ENCODE data around the gene CRIP1. TPM values are rescaled to one million over a fixed set of nuclear protein-coding genes. Genes with fewer than 3 reads are reported as not detected.

Gene CRIP1
- total and polyA plus RNA-seq, 12 donors: 34.0 to 170 (median 56.0) TPM

DNA sequence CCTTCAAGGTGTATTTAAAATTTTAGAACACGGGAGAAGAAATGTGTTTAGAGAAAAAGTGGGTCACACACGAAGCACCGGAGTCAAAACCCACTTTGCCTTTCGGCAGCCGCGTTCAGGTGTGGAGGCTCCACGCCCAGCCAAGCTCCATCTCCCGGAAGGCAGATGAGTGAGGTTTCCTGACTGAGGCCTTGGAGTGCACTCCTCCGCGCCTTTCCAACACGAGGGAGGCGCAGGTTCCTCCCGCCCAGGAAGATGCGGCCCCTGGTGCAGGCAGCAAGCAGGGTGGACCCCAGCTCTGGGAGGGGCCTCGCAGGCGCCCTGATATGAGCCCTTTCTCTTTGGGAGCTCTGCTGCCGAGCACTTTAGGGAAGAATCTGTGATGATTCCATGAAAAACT is 44.6 kb upstream of the CRIP1 start:
- no peaks in the 10 kb centered on the region for H3K9me3 ChIP-seq
- H3K27ac ChIP-seq: no peak overlapping the region
- intact Hi-C loops (cut with DNase I): loop anchor here in 5 of 10 donors (5.0 to 10.0 kb wide), 3 partner anchors 60 to 83 kb away; partner anchors contain the start of gene TMEM121 (in 2 of the 5)
- H3K27me3 ChIP-seq: no peaks in the 10 kb centered on the region
- WGBS, 2 donors: 76 to 81% methylated on average over 17 of the region's 17 CpGs
- no peak overlapping the region for H3K4me3 ChIP-seq
- peaks cover 0 to 58% (median 0%) of the 10 kb centered on the region in 9 donors for H3K36me3 ChIP-seq
- H3K4me1 ChIP-seq: no peaks in the 10 kb centered on the region
- TF ChIP-seq, protein P1, sequence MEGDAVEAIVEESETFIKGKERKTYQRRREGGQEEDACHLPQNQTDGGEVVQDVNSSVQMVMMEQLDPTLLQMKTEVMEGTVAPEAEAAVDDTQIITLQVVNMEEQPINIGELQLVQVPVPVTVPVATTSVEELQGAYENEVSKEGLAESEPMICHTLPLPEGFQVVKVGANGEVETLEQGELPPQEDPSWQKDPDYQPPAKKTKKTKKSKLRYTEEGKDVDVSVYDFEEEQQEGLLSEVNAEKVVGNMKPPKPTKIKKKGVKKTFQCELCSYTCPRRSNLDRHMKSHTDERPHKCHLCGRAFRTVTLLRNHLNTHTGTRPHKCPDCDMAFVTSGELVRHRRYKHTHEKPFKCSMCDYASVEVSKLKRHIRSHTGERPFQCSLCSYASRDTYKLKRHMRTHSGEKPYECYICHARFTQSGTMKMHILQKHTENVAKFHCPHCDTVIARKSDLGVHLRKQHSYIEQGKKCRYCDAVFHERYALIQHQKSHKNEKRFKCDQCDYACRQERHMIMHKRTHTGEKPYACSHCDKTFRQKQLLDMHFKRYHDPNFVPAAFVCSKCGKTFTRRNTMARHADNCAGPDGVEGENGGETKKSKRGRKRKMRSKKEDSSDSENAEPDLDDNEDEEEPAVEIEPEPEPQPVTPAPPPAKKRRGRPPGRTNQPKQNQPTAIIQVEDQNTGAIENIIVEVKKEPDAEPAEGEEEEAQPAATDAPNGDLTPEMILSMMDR (IDR thresholded peaks at IDR 0.05): no peak
- ATAC-seq (no peak), DNase-seq (no peak)

DNA sequence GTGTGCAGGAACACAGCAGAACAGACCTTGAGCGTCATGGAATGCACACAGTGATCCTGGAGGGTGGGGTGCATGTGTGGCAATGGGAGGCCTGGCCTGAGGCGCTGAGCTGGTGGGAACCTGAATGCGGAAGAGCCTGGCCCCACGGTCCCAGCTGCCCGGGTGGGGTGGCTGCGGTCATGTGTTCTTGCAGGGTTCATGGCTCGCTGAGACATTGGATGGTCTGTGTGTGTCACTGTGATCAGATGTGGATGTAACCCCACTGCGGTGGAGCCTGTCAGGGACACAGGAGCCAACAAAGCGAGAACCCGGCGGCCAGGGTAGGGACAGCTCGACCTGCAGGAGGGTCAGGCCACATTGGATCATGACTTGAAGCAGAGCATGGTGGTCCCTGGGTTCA is 43.9 kb upstream of the CRIP1 start:
- WGBS, 2 donors: 86 to 87% methylated on average over 12 of the region's 12 CpGs
- Histone ChIP-seq H3K4me3 (no peak overlapping the region), H3K27ac (no peak overlapping the region), H3K36me3 (peaks cover 0 to 58% (median 0%) of the 10 kb centered on the region in 9 donors), H3K27me3 (no peaks in the 10 kb centered on the region), H3K9me3 (no peaks in the 10 kb centered on the region), H3K4me1 (peaks cover 0 to 6% (median under 1%) of the 10 kb centered on the region in 9 donors)
- ATAC-seq (no peak), DNase-seq (no peak)
- TF ChIP-seq, protein P1 (IDR thresholded peaks at IDR 0.05): no peak
- intact Hi-C loops (cut with DNase I): loop anchor here in 5 of 10 donors (5.0 to 10.0 kb wide), 3 partner anchors 61 to 82 kb away; partner anchors contain the start of gene TMEM121 (in 2 of the 5)

DNA sequence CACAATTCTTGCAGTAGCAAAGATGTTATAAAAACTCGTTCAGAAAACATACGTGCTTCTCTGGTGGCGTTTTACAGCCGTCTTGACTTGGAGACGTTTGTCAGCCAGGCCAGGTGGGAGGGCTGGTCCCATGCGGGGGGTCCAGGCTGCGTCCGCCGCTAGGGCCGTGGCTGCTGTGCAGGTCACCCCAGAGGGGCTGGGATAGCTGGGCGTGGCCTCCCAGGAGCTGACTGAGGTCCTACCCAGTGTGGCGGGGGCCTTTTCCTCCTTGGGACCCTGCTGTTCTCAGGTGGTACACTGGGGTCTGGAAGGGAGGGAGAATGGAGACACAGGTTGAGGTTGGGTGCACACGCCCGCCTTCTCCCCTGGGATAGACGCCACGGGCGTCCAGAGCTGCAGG is 41.8 kb upstream of the CRIP1 start:
- Histone ChIP-seq H3K36me3 (peaks cover 0 to 50% (median 0%) of the 10 kb centered on the region in 9 donors), H3K4me3 (no peak overlapping the region), H3K9me3 (no peaks in the 10 kb centered on the region), H3K27me3 (no peaks in the 10 kb centered on the region), H3K4me1 (peaks cover 11 to 27% (median 18%) of the 10 kb centered on the region in 9 donors), H3K27ac (no peak overlapping the region)
- TF ChIP-seq, protein P1 (IDR thresholded peaks at IDR 0.05): no peak
- 84 to 90% methylated on average over 17 of the region's 17 CpGs for WGBS, 2 donors
- intact Hi-C loops (cut with DNase I): loop anchor here in 7 of 10 donors (5.0 to 10.0 kb wide), 6 partner anchors 42 to 82 kb away; partner anchors contain the start of genes TMEM121 (in 3 of the 7) and CRIP1 (in 2 of the 7)
- no peak for ATAC-seq
- no peak for DNase-seq

DNA sequence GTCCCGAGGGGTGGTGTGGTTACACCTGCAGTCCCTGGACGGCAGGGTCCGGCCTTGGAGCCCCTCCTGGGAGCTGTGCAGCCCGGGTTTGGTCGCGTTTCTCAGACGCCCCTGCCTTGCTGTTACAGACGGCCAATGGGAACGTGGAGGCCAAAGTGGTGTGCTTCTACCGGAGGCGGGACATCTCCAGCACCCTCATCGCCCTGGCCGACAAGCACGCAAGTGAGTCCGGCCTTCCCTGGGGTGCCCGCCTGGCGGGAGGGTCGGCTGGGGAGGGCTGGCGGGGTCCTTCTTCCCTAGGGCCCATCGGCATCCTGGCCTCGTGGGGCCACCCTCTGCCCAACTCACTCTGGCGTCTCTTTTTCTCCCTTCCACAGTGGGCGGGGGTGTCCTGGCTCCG is 41.4 kb upstream of the CRIP1 start:
- no peak for ATAC-seq
- no peak for DNase-seq
- no peak overlapping the region for H3K27ac ChIP-seq
- TF ChIP-seq, protein P1 (IDR thresholded peaks at IDR 0.05): no peak
- H3K27me3 ChIP-seq: no peaks in the 10 kb centered on the region
- peaks cover 11 to 30% (median 18%) of the 10 kb centered on the region in 9 donors for H3K4me1 ChIP-seq
- WGBS, 2 donors: 88 to 90% methylated on average over 24 of the region's 24 CpGs
- no peaks in the 10 kb centered on the region for H3K9me3 ChIP-seq
- intact Hi-C loops (cut with DNase I): loop anchor here in 7 of 10 donors (5.0 to 10.0 kb wide), 5 partner anchors 42 to 82 kb away; partner anchors contain the start of genes TMEM121 (in 3 of the 7) and CRIP1 (in 2 of the 7)
- peaks cover 0 to 50% (median 2%) of the 10 kb centered on the region in 9 donors for H3K36me3 ChIP-seq
- H3K4me3 ChIP-seq: no peak overlapping the region
